Measurements from ENCODE around the gene PRDM10.

The PRDM10 gene

GRCh38 chr11:129866311-129866710 is 136.3 kb downstream of the PRDM10 start:
- H3K4me3 ChIP-seq (ENCODE audit: low read length): no peak overlapping the region
- DNase-seq (ENCODE audit: low read depth, low spot score): no peak

GRCh38 chr11:129865701-129866100 is 136.9 kb downstream of the PRDM10 start:
- DNase-seq (ENCODE audit: low read depth, low spot score): peak; percentile 60
- no peak overlapping the region for H3K4me3 ChIP-seq (ENCODE audit: low read length)

- no peak for DNase-seq (ENCODE audit: low read depth, low spot score)
- no peak overlapping the region for H3K4me3 ChIP-seq (ENCODE audit: low read length)
Measured at GRCh38 chr11:129864811-129865210, 137.8 kb downstream of the PRDM10 start.

GRCh38 chr11:129861702-129862522 is 140.7 kb downstream of the PRDM10 start:
- no peak overlapping the region for H3K4me3 ChIP-seq (ENCODE audit: low read length)
- DNase-seq (ENCODE audit: low read depth, low spot score): no peak

- DNase-seq (ENCODE audit: low read depth, low spot score): no peak
- no peak overlapping the region for H3K4me3 ChIP-seq (ENCODE audit: low read length)
Measured at GRCh38 chr11:129856036-129856435, 146.6 kb downstream of the PRDM10 start.

GRCh38 chr11:129855086-129855485 is 147.5 kb downstream of the PRDM10 start:
- no peak for DNase-seq (ENCODE audit: low read depth, low spot score)
- H3K4me3 ChIP-seq (ENCODE audit: low read length): no peak overlapping the region

- no peak for DNase-seq (ENCODE audit: low read depth, low spot score)
- H3K4me3 ChIP-seq (ENCODE audit: low read length): no peak overlapping the region
Measured at GRCh38 chr11:129854232-129854805, 148.3 kb downstream of the PRDM10 start.

GRCh38 chr11:129853518-129854231 is 149.0 kb downstream of the PRDM10 start:
- DNase-seq (ENCODE audit: low read depth, low spot score): peak; percentile 73
- H3K4me3 ChIP-seq (ENCODE audit: low read length): no peak overlapping the region

GRCh38 chr11:129852125-129852740 is 150.4 kb downstream of the PRDM10 start:
- no peak overlapping the region for H3K4me3 ChIP-seq (ENCODE audit: low read length)
- DNase-seq (ENCODE audit: low read depth, low spot score): no peak
